Measurements from ENCODE around the gene IQCE. TPM values are rescaled to one million over a fixed set of nuclear protein-coding genes. Genes with fewer than 3 reads are reported as not detected.
A peak's percentile ranks its signal among the peaks of the same experiment; 100 is the strongest.

IQCE gene
- total and polyA plus RNA-seq, 10 of the 15 experiments (the other 5 are each of a cell fraction or from before 2014, with no cell fraction given) = 0.37 to 8.1 (median 3.7) TPM

- TF ChIP-seq CBFB (IDR thresholded peaks at IDR 0.05; ENCODE audit: low read depth) = no peak
- TF ChIP-seq WRNIP1 (IDR thresholded peaks at IDR 0.05; ENCODE audit: borderline replicate concordance, low read depth, low read length) = no peak
- TF ChIP-seq BRCA1 (IDR thresholded peaks at IDR 0.05; ENCODE audit: low read depth, low read length) = no peak
- TF ChIP-seq MEF2B (IDR thresholded peaks at IDR 0.05; ENCODE audit: partially characterized antibody, poor library complexity, severe bottlenecking) = no peak
- TF ChIP-seq E4F1 (IDR thresholded peaks at IDR 0.05; ENCODE audit: borderline replicate concordance, partially characterized antibody) = no peak
- TF ChIP-seq BCL11A (IDR thresholded peaks at IDR 0.05; ENCODE audit: low read depth, low read length) = no peak
- no peak for TF ChIP-seq RFX5 (IDR thresholded peaks at IDR 0.05; ENCODE audit: low read depth, low read length)
Observed at GRCh38 chr7:2635148-2635668, 76.4 kb downstream of the IQCE start (continued).

GRCh38 chr7:2635810-2636701 lies 77.3 kb downstream of the IQCE start:
- BruUV-seq (replicated peaks) = TSS peak; percentile 8
- Histone ChIP-seq H3K4me3 (no peak overlapping the region), H2AFZ (ENCODE audit: control insufficient read depth, low read depth, low read length) (no peak overlapping the region), H3K27me3 (replicated peaks in 1 of 2; ENCODE audit: control insufficient read depth in 2 of 2, insufficient read depth in 2 of 2, low read length in 1 of 2) (no peaks in the 10 kb centered on the region), H3K9ac (ENCODE audit: control insufficient read depth, insufficient read depth, low read length) (no peak overlapping the region), H3K4me2 (ENCODE audit: control insufficient read depth, insufficient read depth) (no peak overlapping the region), H3K36me3 (ENCODE audit: control insufficient read depth in 2 of 2, insufficient read depth in 2 of 2, low read length in 1 of 2) (no peaks in the 10 kb centered on the region; a peak in 1 of 4 replicates), H4K20me1 (ENCODE audit: control insufficient read depth, insufficient read depth) (no peaks in the 10 kb centered on the region), H3K79me2 (ENCODE audit: control insufficient read depth, insufficient read depth, low read length) (peaks cover 26% of the 10 kb centered on the region), H3K9me3 (replicated peaks; ENCODE audit: control insufficient read depth, insufficient read depth, low read length) (no peaks in the 10 kb centered on the region), H3K4me1 (ENCODE audit: control insufficient read depth, insufficient read depth, low read length) (peaks cover 24% of the 10 kb centered on the region), H3K27ac (ENCODE audit: control insufficient read depth, insufficient read depth) (no peak overlapping the region)
- ChIA-PET RAD21 (ENCODE audit: unreplicated experiment) (interaction anchor here (0.5 to 1.1 kb wide), 3 partner anchors 10 to 288 kb away, joined by 3 to 4 read pairs (median 3); no protein-coding TSS in a partner anchor), CTCF (interaction anchor here (0.6 to 1.0 kb wide), 3 partner anchors 17 to 63 kb away, joined by 3 read pairs; no protein-coding TSS in a partner anchor), POLR2A (interaction anchor here (0.6 to 1.3 kb wide), 3 partner anchors 32 to 456 kb away, joined by 3 to 5 read pairs (median 4); no protein-coding TSS in a partner anchor), SMC1A (ENCODE audit: uncharacterized antibody, unreplicated experiment) (interaction anchor here (0.8 to 1.7 kb wide), 4 partner anchors 27 to 74 kb away, joined by 3 to 5 read pairs (median 3); no protein-coding TSS in a partner anchor)
- no peak for FAIRE-seq
- whole genome bisulfite sequencing (ENCODE audit: insufficient coverage, insufficient replicate concordance, low lambda C conversion rate, missing lambda C conversion rate) = 81% methylated on average over 22 of the region's 22 CpGs
- intact Hi-C loops (cut with micrococcal nuclease; ENCODE audit: unreplicated experiment) (no loop called here), in situ Hi-C loops (cut with MboI) (no loop called here)
- DNase-seq (ENCODE audit: low read depth, low spot score) = no peak
- TF ChIP-seq ZBED1 (IDR thresholded peaks at IDR 0.05; ENCODE audit: borderline replicate concordance) (no peak), KLF5 (IDR thresholded peaks at IDR 0.05; ENCODE audit: partially characterized antibody) (no peak), JUNB (IDR thresholded peaks at IDR 0.05) (no peak), DPF2 (IDR thresholded peaks at IDR 0.05) (no peak), PBX3 (IDR thresholded peaks at IDR 0.05; ENCODE audit: insufficient replicate concordance, low read depth, low read length) (no peak), ELK1 (IDR thresholded peaks at IDR 0.05; ENCODE audit: low read depth, low read length) (no peak)
- no peak for ATAC-seq
